ENCODE measurements around the gene MYO18A.
"Not testable (repeated sequence)": the region's sequence is repeated elsewhere in the genome, so short reads cannot be mapped to it uniquely, and the experiment has no call there.

The MYO18A gene

GRCh38 chr17:29177871-29178749 is 2.1 kb downstream of the MYO18A start:
- Mint-ChIP-seq H3K27ac (peak overlapping the region; percentile 54), H3K4me3 (peak overlapping the region; percentile 81), H3K4me1 (peaks cover 30% of the 10 kb centered on the region), H3K36me3 (ENCODE audit: low read depth) (no peaks in the 10 kb centered on the region), H3K9me3 (no peaks in the 10 kb centered on the region), H3K27me3 (no peaks in the 10 kb centered on the region)
- no peak for ATAC-seq
- no peak for DNase-seq

- Mint-ChIP-seq H3K27me3 (no peaks in the 10 kb centered on the region), H3K4me1 (peaks cover 30% of the 10 kb centered on the region), H3K36me3 (ENCODE audit: low read depth) (no peaks in the 10 kb centered on the region), H3K9me3 (no peaks in the 10 kb centered on the region), H3K27ac (no peak overlapping the region), H3K4me3 (peak overlapping the region; percentile 81)
- no peak for DNase-seq
- ATAC-seq = no peak
Measured at GRCh38 chr17:29177541-29177870, 2.7 kb downstream of the MYO18A start.

- peaks cover 30% of the 10 kb centered on the region for H3K4me1 Mint-ChIP-seq
- DNase-seq (peak; percentile 53), ATAC-seq (peak; percentile 27)
- peak overlapping the region; percentile 81 for H3K4me3 Mint-ChIP-seq
- H3K36me3 Mint-ChIP-seq (ENCODE audit: low read depth) = no peaks in the 10 kb centered on the region
- no peaks in the 10 kb centered on the region for H3K27me3 Mint-ChIP-seq
- no peaks in the 10 kb centered on the region for H3K9me3 Mint-ChIP-seq
- peak overlapping the region; percentile 91 for H3K27ac Mint-ChIP-seq
Measured at GRCh38 chr17:29176558-29177351, 3.4 kb downstream of the MYO18A start.

- Mint-ChIP-seq H3K4me1 (peaks cover 24% of the 10 kb centered on the region), H3K9me3 (no peaks in the 10 kb centered on the region), H3K27me3 (no peaks in the 10 kb centered on the region), H3K4me3 (no peak overlapping the region), H3K27ac (no peak overlapping the region), H3K36me3 (ENCODE audit: low read depth) (no peaks in the 10 kb centered on the region)
- ATAC-seq (no peak), DNase-seq (no peak)
Measured at GRCh38 chr17:29175349-29175748, 4.8 kb downstream of the MYO18A start.

- H3K4me1 Mint-ChIP-seq = peaks cover 13% of the 10 kb centered on the region
- no peak overlapping the region for H3K27ac Mint-ChIP-seq
- H3K36me3 Mint-ChIP-seq (ENCODE audit: low read depth) = no peaks in the 10 kb centered on the region
- H3K9me3 Mint-ChIP-seq = no peaks in the 10 kb centered on the region
- no peaks in the 10 kb centered on the region for H3K27me3 Mint-ChIP-seq
- no peak overlapping the region for H3K4me3 Mint-ChIP-seq
- no peak for DNase-seq
- no peak for ATAC-seq
Measured at GRCh38 chr17:29172589-29172988, 7.6 kb downstream of the MYO18A start.

GRCh38 chr17:29170682-29171081 is 9.5 kb downstream of the MYO18A start:
- ATAC-seq = no peak
- no peak overlapping the region for H3K27ac Mint-ChIP-seq
- H3K4me1 Mint-ChIP-seq = no peaks in the 10 kb centered on the region
- no peak for DNase-seq
- H3K9me3 Mint-ChIP-seq = no peaks in the 10 kb centered on the region
- H3K36me3 Mint-ChIP-seq (ENCODE audit: low read depth) = no peaks in the 10 kb centered on the region
- H3K27me3 Mint-ChIP-seq = no peaks in the 10 kb centered on the region
- no peak overlapping the region for H3K4me3 Mint-ChIP-seq

GRCh38 chr17:29169806-29170591 is 10.2 kb downstream of the MYO18A start:
- Mint-ChIP-seq H3K9me3 (no peaks in the 10 kb centered on the region), H3K27ac (no peak overlapping the region), H3K4me3 (no peak overlapping the region), H3K27me3 (no peaks in the 10 kb centered on the region), H3K4me1 (no peaks in the 10 kb centered on the region), H3K36me3 (ENCODE audit: low read depth) (no peaks in the 10 kb centered on the region)
- DNase-seq (no peak), ATAC-seq (no peak)

GRCh38 chr17:29168759-29169126 is 11.5 kb downstream of the MYO18A start:
- H3K36me3 Mint-ChIP-seq (ENCODE audit: low read depth); H3K27me3 Mint-ChIP-seq; DNase-seq; H3K9me3 Mint-ChIP-seq; H3K27ac Mint-ChIP-seq; H3K4me1 Mint-ChIP-seq; H3K4me3 Mint-ChIP-seq; ATAC-seq: not testable (repeated sequence)

- Mint-ChIP-seq H3K9me3 (no peaks in the 10 kb centered on the region), H3K4me3 (no peak overlapping the region), H3K27ac (no peak overlapping the region), H3K4me1 (no peaks in the 10 kb centered on the region), H3K36me3 (ENCODE audit: low read depth) (no peaks in the 10 kb centered on the region), H3K27me3 (no peaks in the 10 kb centered on the region)
- no peak for DNase-seq
- ATAC-seq = no peak
Measured at GRCh38 chr17:29168079-29168758, 12.0 kb downstream of the MYO18A start.

GRCh38 chr17:29167393-29168078 is 12.7 kb downstream of the MYO18A start:
- Mint-ChIP-seq H3K4me3 (no peak overlapping the region), H3K27ac (no peak overlapping the region), H3K36me3 (ENCODE audit: low read depth) (no peaks in the 10 kb centered on the region), H3K9me3 (no peaks in the 10 kb centered on the region), H3K4me1 (no peaks in the 10 kb centered on the region), H3K27me3 (no peaks in the 10 kb centered on the region)
- DNase-seq = no peak
- no peak for ATAC-seq

GRCh38 chr17:29166507-29166887 is 13.7 kb downstream of the MYO18A start:
- H3K4me1 Mint-ChIP-seq = no peaks in the 10 kb centered on the region

GRCh38 chr17:29165800-29166506 is 14.2 kb downstream of the MYO18A start:
- DNase-seq = no peak
- no peaks in the 10 kb centered on the region for H3K27me3 Mint-ChIP-seq
- no peaks in the 10 kb centered on the region for H3K9me3 Mint-ChIP-seq
- H3K4me3 Mint-ChIP-seq = no peak overlapping the region
- H3K4me1 Mint-ChIP-seq = no peaks in the 10 kb centered on the region
- no peaks in the 10 kb centered on the region for H3K36me3 Mint-ChIP-seq (ENCODE audit: low read depth)
- H3K27ac Mint-ChIP-seq = no peak overlapping the region
- no peak for ATAC-seq

More at GRCh38 chr17:29166507-29166887, 13.7 kb downstream of the MYO18A start:
- no peak for DNase-seq
- Mint-ChIP-seq H3K4me3 (no peak overlapping the region), H3K9me3 (no peaks in the 10 kb centered on the region), H3K27ac (no peak overlapping the region), H3K27me3 (no peaks in the 10 kb centered on the region), H3K36me3 (ENCODE audit: low read depth) (no peaks in the 10 kb centered on the region)
- ATAC-seq = no peak

GRCh38 chr17:29165261-29165660 is 14.9 kb downstream of the MYO18A start:
- Mint-ChIP-seq H3K27me3 (no peaks in the 10 kb centered on the region), H3K27ac (no peak overlapping the region), H3K36me3 (ENCODE audit: low read depth) (no peaks in the 10 kb centered on the region), H3K9me3 (no peaks in the 10 kb centered on the region), H3K4me1 (no peaks in the 10 kb centered on the region), H3K4me3 (no peak overlapping the region)
- no peak for ATAC-seq
- DNase-seq = no peak

Measured in activated naive CD8-positive, alpha-beta T cell treated with anti-CD3 and anti-CD28 coated beads, Interleukin-2, amount 50 U/mL, for 24 hours (primary cell).